Islet of Langerhans (tissue), 1 donor: ENCODE data around the gene ANO6.

Experiments
- FAIRE-seq: peaks from one replicate; lab custom pipeline; 2011; peaks lifted over from hg19 to GRCh38; lab: Jason Lieb, UNC

Gene ANO6

GRCh38 chr12:45409966-45410365 is 194.1 kb downstream of the ANO6 start:
- FAIRE-seq, result no peak

GRCh38 chr12:45411626-45412025 is 195.7 kb downstream of the ANO6 start:
- no peak for FAIRE-seq

GRCh38 chr12:45415393-45415817 is 199.5 kb downstream of the ANO6 start:
- FAIRE-seq, result no peak

- no peak for FAIRE-seq
Measured at GRCh38 chr12:45416126-45416525, 200.2 kb downstream of the ANO6 start.

DNA sequence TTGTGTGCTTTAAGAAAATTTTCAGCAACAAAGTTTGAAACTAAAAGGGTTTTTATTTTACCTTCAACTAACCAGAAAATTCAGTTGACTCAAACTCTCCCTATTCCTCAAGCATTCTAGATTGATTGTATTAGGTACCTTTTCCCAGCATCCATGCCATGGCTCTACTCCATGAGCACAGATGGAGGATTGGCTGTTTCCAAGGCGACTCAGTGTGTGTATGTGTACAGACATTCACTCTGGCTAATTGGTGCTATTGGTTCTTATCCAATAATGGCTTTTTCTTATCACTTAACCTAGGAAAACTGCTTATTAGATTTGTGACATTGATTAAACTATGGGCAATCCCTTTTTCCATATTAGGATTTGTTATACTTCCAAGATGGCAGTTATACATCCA is 202.6 kb downstream of the ANO6 start:
- FAIRE-seq, result no peak

DNA sequence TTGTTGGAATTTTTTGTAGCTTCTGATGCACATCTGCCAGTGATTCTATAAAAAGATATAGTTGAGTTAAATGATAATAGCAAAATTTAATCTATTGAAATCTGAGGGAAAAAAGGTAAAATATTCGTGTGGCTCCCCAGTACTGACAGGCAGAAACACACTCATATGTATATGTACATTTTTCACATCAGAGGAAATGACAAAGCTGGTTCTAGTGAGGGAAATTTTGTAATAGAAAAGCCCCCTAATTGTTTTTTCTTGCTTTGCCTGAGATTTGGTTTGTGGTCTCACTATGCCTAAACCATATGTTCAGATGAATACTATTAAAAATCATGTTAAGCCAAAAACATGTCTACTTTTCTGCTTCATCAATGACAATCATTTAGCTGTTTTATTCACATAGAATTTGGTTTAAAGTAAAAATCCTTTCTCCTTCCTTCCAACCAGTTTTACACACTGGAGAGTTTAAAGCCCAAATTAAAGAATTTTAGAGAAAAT is 203.5 kb downstream of the ANO6 start:
- no peak for FAIRE-seq

- FAIRE-seq, result no peak
Measured at GRCh38 chr12:45421736-45422135, 205.8 kb downstream of the ANO6 start.

- FAIRE-seq, result no peak
Measured at GRCh38 chr12:45423931-45424330, 208.0 kb downstream of the ANO6 start.

DNA sequence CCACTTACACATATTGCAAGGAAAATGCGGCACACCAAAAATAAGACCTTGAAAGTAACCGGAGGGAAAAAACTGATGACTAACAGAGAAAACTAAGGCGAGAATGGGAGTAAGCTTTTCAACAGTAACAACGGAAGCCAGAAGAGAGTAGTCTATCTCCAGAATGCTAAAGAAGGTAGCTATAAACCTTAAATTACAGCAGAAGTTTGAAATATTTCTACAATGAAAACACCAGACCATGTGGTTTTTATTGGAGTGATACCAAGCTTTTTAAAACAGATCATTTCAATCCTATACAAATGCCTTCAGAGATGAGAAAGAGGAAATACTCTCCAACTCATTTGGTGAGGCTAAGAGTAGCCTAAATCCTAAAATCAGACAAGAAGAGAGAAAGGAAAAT is 209.5 kb downstream of the ANO6 start:
- FAIRE-seq, result no peak

DNA sequence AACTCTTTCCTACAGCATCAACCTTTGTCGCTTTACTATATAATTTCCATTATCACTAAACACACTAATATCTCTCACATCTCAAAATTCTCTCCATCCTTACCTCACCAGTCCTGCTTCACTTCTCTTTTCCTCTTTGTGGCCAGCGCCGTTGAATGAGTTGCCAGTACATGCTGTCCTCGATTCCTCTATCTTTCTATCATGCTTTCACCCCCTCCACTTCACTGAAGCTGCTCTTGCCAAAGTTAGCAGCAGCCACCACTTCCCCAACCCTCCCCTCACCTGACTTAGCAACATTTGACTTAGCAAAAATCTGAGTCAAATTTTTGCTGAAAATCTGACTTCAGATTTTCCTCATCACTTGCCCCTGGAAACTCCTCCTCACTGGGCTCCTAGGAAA is 210.4 kb downstream of the ANO6 start:
- no peak for FAIRE-seq

GRCh38 chr12:45427042-45427441 is 211.1 kb downstream of the ANO6 start:
- no peak for FAIRE-seq

GRCh38 chr12:45429831-45430230 is 213.9 kb downstream of the ANO6 start:
- FAIRE-seq, result no peak

DNA sequence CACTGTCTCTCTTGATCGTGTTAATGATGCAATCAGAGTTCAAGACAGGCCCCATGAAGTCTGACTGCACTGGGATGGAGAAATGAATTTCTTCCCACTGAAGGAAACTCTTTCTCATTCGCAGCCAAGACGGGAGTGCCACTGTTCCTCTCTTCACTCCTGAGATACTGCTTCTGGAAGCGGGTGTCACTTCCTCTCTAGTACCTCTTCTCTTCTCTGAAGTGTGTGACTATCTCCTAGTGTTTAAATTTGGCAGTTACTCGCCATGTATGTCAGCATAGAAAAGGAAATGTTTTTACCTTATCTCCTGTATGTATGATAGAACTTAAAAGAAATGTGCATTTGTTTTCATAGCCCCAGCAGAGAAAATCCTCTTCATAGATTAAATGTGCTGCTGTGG is 215.2 kb downstream of the ANO6 start:
- FAIRE-seq, result no peak

DNA sequence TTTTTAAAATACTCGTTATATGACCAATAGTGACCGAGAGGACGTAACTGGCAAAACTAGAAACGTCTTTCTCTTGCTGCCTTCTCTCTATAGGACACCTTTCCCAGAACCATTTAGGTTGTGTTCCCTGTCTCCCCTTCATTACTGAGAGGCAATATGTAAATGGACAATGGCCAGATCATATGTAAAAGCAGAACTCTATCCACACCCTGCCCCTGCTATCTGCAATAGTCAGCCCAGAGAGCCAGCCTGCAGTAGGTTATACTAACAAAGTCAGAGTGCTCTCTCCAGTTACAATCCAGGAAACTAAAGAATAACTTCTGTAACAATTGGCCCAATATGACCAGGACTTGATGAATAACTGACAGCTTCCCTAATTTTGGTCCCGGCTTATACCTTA is 216.8 kb downstream of the ANO6 start:
- FAIRE-seq, result no peak

DNA sequence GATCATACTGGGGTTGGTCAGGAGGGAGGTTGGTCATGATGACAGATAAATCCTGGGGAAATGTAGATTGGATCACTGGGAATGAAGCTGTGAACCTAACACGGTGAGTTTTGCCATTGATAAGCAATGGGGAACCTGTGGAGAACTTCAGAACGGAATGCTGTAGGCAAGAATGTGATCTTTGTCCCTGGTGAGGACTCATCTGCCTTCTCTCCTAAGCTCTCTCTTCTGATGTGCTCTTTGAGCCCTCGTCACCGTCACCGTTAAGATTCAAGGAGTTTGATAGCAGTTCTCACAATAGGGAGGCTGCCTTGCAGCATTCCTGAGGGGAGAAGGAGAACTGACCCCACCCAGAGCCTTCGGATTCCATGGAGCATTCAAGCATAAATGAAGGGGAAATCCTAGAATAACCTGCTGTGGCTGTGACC is 217.6 kb downstream of the ANO6 start:
- no peak for FAIRE-seq

DNA sequence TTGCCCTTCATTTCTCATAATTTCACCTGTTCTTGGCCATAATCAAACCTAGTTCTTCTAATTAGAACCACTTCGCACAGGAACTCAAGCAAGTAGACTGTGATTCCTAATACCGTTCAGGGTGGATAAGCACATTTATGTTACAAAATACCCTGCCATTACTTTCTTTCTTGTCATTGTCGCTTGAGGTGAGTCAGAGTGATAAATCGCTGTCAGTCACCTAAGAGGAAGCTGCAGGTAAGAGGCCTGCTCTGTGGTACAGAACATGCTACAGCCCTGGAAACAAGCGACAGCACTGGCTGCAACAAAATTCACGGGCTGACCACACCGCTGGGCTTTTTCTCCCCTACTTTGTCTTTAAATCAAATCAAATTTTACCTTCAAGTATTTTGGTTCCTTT is 218.2 kb downstream of the ANO6 start:
- no peak for FAIRE-seq

DNA sequence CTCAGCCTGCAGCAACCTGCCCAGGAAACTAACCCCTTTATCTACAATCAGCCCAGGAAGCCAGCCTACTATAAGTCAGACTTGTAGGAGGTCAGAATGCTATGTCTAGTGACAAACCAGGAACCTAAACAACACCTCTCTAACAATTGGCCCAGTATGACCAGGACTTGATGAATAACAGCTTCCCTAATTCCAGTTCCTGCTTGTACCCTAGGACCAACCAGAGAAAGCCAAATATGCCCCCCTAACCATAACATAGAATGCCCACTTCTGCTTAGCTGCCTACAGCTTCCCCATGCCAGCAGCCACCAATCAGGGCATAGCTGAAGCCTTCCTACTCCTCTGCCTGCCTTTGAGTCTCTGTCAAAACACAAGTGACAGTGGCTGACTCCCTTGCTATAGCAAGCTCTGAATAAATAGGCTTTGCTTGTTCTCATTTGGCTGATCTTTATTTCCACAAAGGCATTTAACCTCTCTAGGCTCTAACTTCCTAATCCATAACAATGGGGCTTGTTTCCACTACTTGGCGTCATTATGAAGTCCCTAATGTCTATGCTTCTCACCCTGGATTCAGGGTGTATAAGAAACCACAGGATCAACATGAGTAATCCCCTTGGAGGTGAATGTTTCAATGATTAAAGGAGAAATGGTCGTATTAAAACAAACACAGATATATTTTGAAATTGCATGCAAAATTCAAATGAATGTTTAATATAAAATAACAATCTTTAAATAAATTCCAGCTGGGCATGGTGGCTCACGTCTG is 220.2 kb downstream of the ANO6 start:
- no peak for FAIRE-seq

DNA sequence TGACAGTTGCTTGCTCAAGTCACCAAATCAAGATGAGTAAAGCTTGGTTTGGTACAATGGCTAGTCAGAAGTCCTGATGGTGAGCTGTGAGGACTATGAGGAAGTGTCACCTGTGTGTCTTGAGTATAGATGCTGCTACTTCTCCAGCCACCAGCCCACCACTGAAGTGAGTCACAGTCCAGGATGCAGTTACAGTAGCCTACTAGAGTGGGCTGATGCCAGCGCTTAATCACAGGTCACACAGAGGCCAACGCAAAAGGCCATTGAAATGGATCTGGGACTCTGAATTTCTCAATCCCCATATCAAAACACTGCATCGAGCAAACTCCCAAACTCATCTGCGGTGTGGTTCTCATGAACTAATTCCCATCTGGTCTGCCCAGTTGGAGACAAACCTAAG is 223.1 kb downstream of the ANO6 start:
- FAIRE-seq, result no peak

DNA sequence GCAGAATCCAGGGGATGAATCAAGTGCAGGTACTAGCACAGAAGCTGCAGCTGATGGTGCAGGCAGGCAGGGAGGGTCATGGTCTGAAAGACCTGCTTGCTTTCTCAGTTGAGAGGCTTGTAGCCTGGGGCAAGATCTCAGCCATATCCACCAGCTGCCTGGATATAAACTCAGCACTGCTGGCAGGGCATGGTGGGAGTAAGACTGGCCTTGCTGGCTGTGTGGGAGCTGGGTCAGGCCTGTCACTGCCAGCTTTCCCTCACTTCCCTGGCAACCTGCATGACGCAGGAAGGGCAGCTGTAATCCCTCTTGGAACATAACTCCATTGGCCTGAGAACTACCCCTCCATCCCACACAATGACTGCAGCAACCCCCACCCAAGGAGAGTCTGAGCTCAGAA is 230.1 kb downstream of the ANO6 start:
- no peak for FAIRE-seq

GRCh38 chr12:45458238-45458637 is 242.3 kb downstream of the ANO6 start:
- FAIRE-seq, result no peak

DNA sequence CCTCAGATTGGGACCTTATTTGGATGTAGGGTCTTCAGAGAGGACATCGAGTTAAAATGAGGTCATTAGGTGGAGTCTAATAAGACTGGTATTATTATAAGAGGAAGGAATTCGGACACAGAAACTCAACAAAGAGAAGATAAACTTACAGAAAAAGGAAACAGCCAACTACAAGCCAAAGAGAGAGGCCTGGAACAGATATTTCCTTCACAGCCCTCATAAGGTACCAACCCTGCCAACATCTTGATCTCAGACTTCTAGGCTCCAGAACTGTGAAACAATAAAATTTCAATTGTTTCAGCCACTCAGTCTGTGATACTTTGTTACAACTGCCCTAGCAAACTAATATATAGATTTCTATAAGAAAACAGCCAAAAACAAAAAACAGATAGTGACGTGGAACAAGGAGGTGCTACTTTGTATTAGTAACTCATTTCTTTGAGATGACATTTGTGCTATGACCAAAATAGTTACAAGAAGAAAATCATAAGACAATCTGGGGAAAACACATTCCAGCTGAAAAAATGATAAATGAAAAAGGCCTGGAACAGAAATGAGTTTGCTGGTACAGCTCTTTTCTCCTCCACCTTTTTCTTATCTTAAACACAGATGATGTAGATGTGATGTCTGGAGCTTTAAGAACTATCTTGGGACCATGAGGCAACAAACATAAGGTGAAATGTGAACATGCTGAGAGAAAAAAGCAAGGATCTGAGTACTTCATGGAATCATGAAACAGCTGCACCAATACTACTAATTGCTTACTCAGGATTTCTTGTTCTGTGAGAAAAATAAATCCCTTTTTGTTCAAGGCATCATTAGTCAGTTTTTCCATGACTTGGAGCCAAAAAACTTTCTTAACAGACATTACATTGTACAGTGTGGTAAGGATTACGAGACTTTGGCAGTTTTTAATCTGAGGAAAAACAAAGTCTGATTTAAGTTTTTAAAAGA is 243.2 kb downstream of the ANO6 start:
- FAIRE-seq, result no peak

- FAIRE-seq, result no peak
Measured at GRCh38 chr12:45462506-45462905, 246.6 kb downstream of the ANO6 start.

DNA sequence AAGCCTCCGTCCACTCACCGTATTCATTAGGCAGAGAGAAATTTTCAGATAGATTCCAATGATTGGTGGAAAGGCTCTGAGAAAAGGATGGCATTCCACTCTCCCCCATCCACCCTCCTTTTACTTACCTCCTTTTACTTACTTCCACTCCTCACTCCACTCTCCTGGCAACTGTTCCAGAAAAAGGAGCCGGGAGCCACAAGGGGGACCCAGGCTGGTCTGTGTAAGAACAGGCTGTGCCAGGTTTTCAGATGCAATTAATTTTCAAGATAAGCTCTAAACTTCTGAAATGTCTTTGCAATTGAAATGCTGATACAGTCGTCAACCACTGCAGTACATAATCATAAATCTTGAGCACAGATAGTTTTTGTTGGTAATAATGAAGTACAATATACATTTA is 248.8 kb downstream of the ANO6 start:
- FAIRE-seq, result no peak
